DMS153 treated with DMSO at 0.1 percent for 48 hours (cell line): Measurements from ENCODE around the gene SPATA24.
"Not testable (repeated sequence)": the region's sequence is repeated elsewhere in the genome, so short reads cannot be mapped to it uniquely, and the experiment has no call there.

Source experiments
- DNase-seq: peaks from one replicate; lab custom pipeline; 2025; ENCODE audit not compliant: unreplicated experiment; lab: John Stamatoyannopoulos, UW

Gene SPATA24

GRCh38 chr5:139383993-139384590 is 19.8 kb downstream of the SPATA24 start:
- no peak for DNase-seq

- no peak for DNase-seq
These were observed 20.5 kb downstream of the SPATA24 start, which contains the start of gene SLC23A1 for GRCh38 chr5:139383275-139383992. Gene SLC23A1 (minus strand): TSS chr5:139383297. CDS start chr5:139383253, 44 bp downstream.

- no peak for DNase-seq
These were observed 21.1 kb downstream of the SPATA24 start for GRCh38 chr5:139382807-139383206.

- DNase-seq = no peak
These were observed 21.8 kb downstream of the SPATA24 start for GRCh38 chr5:139381837-139382761.

DNA sequence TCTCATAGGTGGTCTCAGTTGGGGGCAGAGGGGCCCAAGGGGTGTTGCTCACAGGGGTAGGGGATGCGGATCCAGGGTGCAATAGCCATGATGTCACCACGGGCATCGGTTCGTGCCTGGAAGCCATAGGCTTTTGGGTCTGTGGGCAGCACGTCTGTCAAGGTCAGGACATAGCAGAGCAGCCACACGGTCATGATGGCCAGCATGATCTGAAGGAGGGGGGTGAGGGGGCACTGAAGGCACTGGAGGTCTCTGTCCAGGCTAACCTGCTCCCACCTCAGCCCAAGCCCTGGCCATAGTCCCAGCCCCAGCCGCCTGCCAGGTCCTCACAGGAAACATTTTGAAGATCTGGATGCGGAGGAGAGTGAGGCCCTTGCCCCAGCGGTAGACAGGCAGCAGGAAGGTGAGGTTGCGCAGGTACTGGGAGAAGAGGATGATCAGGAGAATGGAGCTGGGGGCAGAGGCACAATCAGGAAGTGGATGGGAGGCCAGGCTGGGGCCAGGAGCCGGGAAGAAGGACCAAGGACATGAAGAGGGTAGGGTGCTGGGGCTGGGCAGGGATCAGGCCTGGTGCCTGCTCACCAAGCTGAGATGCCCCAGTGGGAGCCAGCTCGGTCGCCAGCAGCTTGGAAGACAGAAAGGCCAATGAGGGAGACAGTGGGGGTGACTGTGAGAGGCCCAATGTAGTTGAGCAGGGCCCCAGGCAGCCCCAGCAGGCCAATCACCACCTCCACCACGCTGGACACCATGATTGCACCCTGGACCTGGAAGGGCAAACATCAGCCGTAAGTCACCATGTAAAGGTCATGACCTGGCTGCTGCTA is 24.1 kb downstream of the SPATA24 start:
- no peak for DNase-seq

- no peak for DNase-seq
These were observed 24.9 kb downstream of the SPATA24 start for GRCh38 chr5:139378941-139379361.

DNA sequence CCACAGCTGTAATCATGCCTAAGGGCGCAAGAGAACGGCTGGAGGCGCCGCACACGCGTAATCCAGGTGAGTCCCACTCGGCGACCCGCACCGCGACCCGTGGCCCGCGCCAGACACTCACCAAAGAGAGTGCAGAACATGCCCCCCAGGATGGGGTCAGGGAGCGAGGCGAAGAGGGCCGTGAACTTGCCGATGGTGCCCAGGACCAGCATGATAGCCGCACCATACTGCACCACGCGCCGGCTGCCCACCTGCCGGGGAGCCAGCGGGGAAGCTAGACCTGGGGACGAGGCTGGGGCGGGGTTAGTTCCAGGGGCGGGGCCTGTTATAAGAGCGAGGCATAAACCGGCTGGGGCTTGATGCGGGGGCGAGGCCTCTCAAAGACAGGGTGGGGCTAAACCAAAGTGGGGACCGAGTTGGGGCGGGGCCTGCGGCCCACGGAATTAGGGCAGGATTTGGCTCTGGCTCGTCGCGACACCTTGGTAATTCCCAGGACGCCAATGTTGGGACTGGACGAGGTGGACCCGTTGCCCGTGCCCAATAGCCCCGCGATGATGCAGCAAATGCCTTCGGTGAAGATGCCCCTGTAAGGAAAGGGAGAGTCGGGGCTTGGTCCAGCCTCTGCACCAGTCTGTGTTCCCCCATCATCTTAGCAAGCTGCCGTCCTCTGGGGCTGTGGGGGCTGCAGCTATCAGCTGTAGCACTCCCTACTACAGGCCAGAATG is 25.6 kb downstream of the SPATA24 start:
- no peak for DNase-seq

DNA sequence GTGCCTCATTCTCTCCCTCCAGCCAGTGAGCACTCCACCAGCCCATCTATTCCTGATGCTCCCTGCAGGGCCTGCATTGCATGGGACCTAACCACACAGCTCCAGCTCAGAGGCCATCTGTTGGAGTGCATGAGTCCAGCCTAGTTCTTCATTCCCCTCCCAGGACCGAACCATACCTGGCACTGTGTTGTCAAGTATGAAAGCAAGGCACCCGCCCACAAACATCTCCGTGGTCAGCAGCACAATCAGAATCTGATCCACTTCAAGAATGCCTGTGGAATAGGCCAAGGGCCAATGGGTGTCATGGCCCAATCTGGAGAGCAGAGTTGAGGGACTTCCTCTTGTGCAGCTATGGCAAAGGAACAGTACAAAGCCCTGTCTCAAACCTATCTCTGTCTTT is 26.7 kb downstream of the SPATA24 start:
- DNase-seq = no peak

GRCh38 chr5:139376364-139376763 is 27.5 kb downstream of the SPATA24 start:
- no peak for DNase-seq

- DNase-seq = no peak
These were observed 29.0 kb downstream of the SPATA24 start for GRCh38 chr5:139374909-139375308.

- no peak for DNase-seq
These were observed 32.1 kb downstream of the SPATA24 start for GRCh38 chr5:139371482-139372435.

- DNase-seq = no peak
These were observed 34.7 kb downstream of the SPATA24 start for GRCh38 chr5:139369181-139369580.

DNA sequence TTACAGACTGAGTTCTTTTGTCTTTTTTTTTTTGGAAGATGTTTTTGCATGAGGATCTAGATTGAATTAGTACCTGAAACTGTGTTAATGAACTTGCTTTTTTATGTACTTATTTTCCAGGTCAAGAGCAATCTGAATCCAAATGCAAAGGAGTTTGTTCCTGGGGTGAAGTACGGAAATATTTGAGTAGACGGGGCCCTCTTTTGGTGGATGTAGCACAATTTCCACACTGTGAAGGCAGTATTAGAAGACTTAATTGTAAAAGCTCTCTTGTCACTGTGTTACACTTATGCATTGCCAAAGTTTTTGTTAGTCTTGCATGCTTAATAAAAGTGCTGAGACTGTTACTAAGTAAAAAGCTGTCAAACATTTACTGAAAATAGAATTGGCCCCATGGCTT is 35.3 kb downstream of the SPATA24 start:
- DNase-seq = no peak

DNA sequence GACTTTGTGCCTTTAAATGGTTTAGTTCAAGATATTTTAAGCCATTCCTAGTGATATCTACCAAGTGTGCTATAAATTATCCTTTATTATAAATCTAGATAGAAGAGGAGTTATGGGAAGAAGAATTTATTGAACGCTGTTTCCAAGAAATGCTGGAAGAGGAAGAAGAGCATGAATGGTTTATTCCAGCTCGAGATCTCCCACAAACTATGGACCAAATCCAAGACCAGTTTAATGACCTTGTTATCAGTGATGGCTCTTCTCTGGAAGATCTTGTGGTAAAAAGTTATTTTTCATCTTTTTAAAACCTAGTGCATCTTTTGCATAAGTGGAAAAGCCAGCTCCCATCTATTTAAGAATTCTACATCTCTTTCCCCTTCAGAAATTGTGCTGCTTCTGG is 39.4 kb downstream of the SPATA24 start:
- DNase-seq = no peak

DNA sequence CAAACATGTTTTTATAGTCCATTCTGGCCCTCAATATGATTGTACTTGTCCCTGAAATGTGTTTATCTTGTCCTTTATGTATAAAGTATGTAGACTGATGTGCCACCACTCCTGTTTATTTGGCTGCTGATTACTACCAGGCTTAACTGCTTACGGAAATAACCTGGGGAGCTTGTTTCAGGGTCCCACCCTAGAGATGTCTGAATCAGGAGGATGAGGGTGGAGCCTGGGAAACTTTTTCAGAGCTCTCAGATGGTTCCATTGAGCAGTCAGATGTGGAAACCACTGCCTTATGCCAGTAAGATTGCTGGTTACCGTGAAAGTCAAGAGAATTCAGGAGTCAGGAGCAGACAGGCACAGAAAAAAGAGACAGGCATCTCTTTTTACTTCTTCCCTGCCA is 40.0 kb downstream of the SPATA24 start:
- no peak for DNase-seq

- DNase-seq = no peak
These were observed 42.0 kb downstream of the SPATA24 start for GRCh38 chr5:139361835-139362429.

- no peak for DNase-seq
These were observed 43.5 kb downstream of the SPATA24 start for GRCh38 chr5:139360384-139360783.

DNA sequence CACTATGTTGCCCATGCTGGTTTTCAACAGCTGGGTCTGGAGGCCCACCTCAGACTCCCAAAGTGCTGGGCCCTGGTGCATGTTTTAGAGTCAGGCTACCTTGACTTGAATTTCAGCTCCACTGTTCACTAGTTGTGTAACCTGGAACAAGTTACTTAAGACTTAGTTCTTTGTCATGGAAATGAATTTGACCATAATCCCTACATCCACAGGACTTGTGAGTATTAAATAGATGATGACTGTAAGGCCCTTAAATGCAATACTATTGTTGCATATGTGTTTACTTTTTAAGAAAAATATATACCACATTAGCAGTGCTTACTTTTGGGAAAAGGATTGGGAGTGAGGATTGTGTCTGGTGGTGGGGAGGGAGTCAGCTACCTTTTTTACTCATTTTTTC is 45.8 kb downstream of the SPATA24 start:
- no peak for DNase-seq

DNA sequence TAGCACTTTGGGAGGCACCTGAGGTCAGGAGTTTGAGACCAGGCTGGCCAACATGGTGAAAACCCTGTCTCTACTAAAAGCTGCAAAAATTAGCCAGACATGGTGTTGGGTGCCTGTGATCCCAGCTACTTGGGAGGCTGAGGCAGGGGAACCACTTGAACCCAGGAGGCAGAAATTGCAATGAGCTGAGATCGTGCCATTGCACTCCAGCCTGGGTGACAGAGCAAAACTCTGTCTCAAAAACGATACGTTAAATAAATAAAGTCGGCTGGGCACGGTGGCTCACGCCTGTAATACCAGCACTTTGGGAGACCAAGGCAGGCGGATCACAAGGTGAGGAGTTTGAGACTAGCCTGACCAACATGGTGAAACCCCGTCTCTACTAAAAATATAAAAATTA is 48.0 kb downstream of the SPATA24 start:
- DNase-seq = not testable (repeated sequence)
